ENCODE data around the gene HTT.

Gene HTT

GRCh38 chr4:3205995-3206394 lies 131.5 kb downstream of the HTT start:
- DNase-seq = no peak

GRCh38 chr4:3206439-3207100 lies 132.1 kb downstream of the HTT start:
- DNase-seq = no peak

- DNase-seq = no peak
Observed at GRCh38 chr4:3207531-3208037, 133.1 kb downstream of the HTT start.

- no peak for DNase-seq
Observed at GRCh38 chr4:3208826-3209225, 134.3 kb downstream of the HTT start.

GRCh38 chr4:3209551-3210325 lies 135.3 kb downstream of the HTT start:
- no peak for DNase-seq

GRCh38 chr4:3210467-3210866 lies 136.0 kb downstream of the HTT start:
- DNase-seq = no peak

- no peak for DNase-seq
Observed at GRCh38 chr4:3211866-3212265, 137.4 kb downstream of the HTT start.

- no peak for DNase-seq
Observed at GRCh38 chr4:3212391-3213105, 138.1 kb downstream of the HTT start.

- DNase-seq = no peak
Observed at GRCh38 chr4:3213106-3213425, 138.6 kb downstream of the HTT start.

- DNase-seq = no peak
Observed at GRCh38 chr4:3213661-3214250, 139.3 kb downstream of the HTT start.

GRCh38 chr4:3215256-3215655 lies 140.8 kb downstream of the HTT start:
- no peak for DNase-seq

GRCh38 chr4:3215733-3216132 lies 141.3 kb downstream of the HTT start:
- DNase-seq = no peak

- DNase-seq = no peak
Observed at GRCh38 chr4:3217266-3217665, 142.8 kb downstream of the HTT start.

GRCh38 chr4:3217771-3218170 lies 143.3 kb downstream of the HTT start:
- no peak for DNase-seq

- no peak for DNase-seq
Observed at GRCh38 chr4:3218824-3219760, 144.6 kb downstream of the HTT start.

- no peak for DNase-seq
Observed at GRCh38 chr4:3219761-3220475, 145.4 kb downstream of the HTT start.

GRCh38 chr4:3220476-3221183 lies 146.1 kb downstream of the HTT start:
- no peak for DNase-seq

GRCh38 chr4:3221184-3221494 lies 146.7 kb downstream of the HTT start:
- no peak for DNase-seq

- no peak for DNase-seq
Observed at GRCh38 chr4:3221996-3222395, 147.5 kb downstream of the HTT start.

- DNase-seq = no peak
Observed at GRCh38 chr4:3223346-3223745, 148.9 kb downstream of the HTT start.

Data from NCI-H345 (cell line).